MCF 10A (cell line): ENCODE data around the gene HPN. TPM values are rescaled to one million over a fixed set of nuclear protein-coding genes. Genes with fewer than 3 reads are reported as not detected.
"Not testable (repeated sequence)": the region's sequence is repeated elsewhere in the genome, so short reads cannot be mapped to it uniquely, and the experiment has no call there.

Source experiments
- BruUV-seq: library from RNA; stranded (reverse); fragments of 400-500 nt; replicated peaks from 2 replicates; lab custom pipeline; 2021; lab: Mats Ljungman, UMichigan
- CTCF ChIA-PET: fragments of 300-600 bp; sonication (Branson Sonifier 250); formaldehyde crosslinking; extraction: SDS; loops from one replicate; lab custom pipeline; 2021; ENCODE audit warnings: antibody characterized with exemption, inconsistent platforms; lab: Yijun Ruan, JAX
- POLR2A ChIA-PET: fragments of 300-600, 350-650 bp; sonication (Branson Sonifier 250); formaldehyde crosslinking; extraction: SDS; loops from one replicate; lab custom pipeline; 2020; ENCODE audit warnings: antibody characterized with exemption, inconsistent platforms; lab: Yijun Ruan, JAX
- DNase-seq: peaks from one replicate; pipeline ENCODE4 v3.0.0-alpha.2; 2018; ENCODE audit not compliant: unreplicated experiment
- H3K27ac Mint-ChIP-seq: one replicate; pipeline ENCODE4 v1.8.0; 2022; ENCODE audit warnings: mild to moderate bottlenecking, low read depth, mixed read lengths; ENCODE audit not compliant: unreplicated experiment
- H3K27me3 Mint-ChIP-seq: one replicate; pipeline ENCODE4 v1.8.0; 2022; ENCODE audit warnings: mixed read lengths; ENCODE audit not compliant: insufficient read depth, unreplicated experiment
- H3K36me3 Mint-ChIP-seq: one replicate; pipeline ENCODE4 v1.8.0; 2022; ENCODE audit warnings: mild to moderate bottlenecking, moderate library complexity, mixed read lengths; ENCODE audit not compliant: insufficient read depth, unreplicated experiment
- H3K4me1 Mint-ChIP-seq: one replicate; pipeline ENCODE4 v1.8.0; 2022; ENCODE audit warnings: mixed read lengths; ENCODE audit not compliant: insufficient read depth, unreplicated experiment
- H3K4me3 Mint-ChIP-seq: one replicate; pipeline ENCODE4 v1.8.0; 2022; ENCODE audit warnings: mild to moderate bottlenecking, moderate library complexity, mixed read lengths; ENCODE audit not compliant: unreplicated experiment
- H3K9me3 Mint-ChIP-seq: one replicate; pipeline ENCODE4 v1.8.0; 2022; ENCODE audit warnings: mixed read lengths; ENCODE audit not compliant: unreplicated experiment
- CTCF ChIP-seq: fragments of 200-600 bp; IDR thresholded peaks from one replicate; pipeline ENCODE4 v1.8.0; 2022; ENCODE audit warnings: antibody characterized with exemption, mild to moderate bottlenecking; ENCODE audit not compliant: unreplicated experiment
- intact Hi-C: fragments of 100-400 bp; cut with micrococcal nuclease; formaldehyde crosslinking; loops from 2 replicates; pipeline ENCODE4 v1.14.1; 2022
- total RNA-seq: library from RNA; stranded (reverse); gene quantifications from 2 replicates; pipeline ENCODE4 v1.2.3, GENCODE V29; 2022

Gene HPN
- total RNA-seq, 1 experiment from 2014 or later = not detected

GRCh38 chr19:35006342-35006998 is 35.1 kb upstream of the HPN start:
- Mint-ChIP-seq H3K4me1 (peaks cover 20% of the 10 kb centered on the region), H3K9me3 (no peaks in the 10 kb centered on the region), H3K27me3 (no peaks in the 10 kb centered on the region), H3K36me3 (peaks cover 32% of the 10 kb centered on the region), H3K4me3 (no peak overlapping the region), H3K27ac (no peak overlapping the region)
- no peak for TF ChIP-seq CTCF
- DNase-seq = peak; percentile 30
- POLR2A ChIA-PET = interaction anchor here (0.7 to 1.5 kb wide), 2 partner anchors 12 to 37 kb away, joined by 3 to 7 read pairs; no protein-coding TSS in a partner anchor
- no TSS peak for BruUV-seq
- intact Hi-C loops = no loop called here
- CTCF ChIA-PET = interaction anchor here (0.7 to 3.1 kb wide), 4 partner anchors 11 to 49 kb away, joined by 3 to 29 read pairs (median 4); no protein-coding TSS in a partner anchor

DNA sequence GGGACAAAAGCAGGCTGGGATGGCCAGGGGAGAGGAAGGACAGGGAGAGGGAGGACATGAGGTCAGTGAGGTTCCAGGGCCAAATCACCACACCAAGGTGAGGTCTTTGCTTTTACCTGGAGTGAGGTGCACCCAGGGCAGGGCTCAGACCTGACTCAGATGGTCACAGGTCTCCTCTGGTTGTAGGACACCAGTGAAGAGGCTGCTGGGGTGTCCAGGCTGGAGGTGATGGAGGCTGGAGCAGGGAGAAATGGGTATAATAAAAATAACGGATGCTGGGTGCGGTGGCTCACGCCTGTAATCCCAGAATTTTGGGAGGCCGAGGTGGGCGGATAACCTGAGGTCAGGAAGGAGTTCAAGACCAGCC is 34.5 kb upstream of the HPN start:
- DNase-seq = no peak

GRCh38 chr19:35007427-35007826 is 34.1 kb upstream of the HPN start:
- peaks cover 34% of the 10 kb centered on the region for H3K36me3 Mint-ChIP-seq
- H3K27me3 Mint-ChIP-seq, DNase-seq, BruUV-seq, H3K4me3 Mint-ChIP-seq, intact Hi-C loops, H3K9me3 Mint-ChIP-seq, H3K27ac Mint-ChIP-seq: not testable (repeated sequence)
- CTCF ChIA-PET = interaction anchor here (0.7 to 3.1 kb wide), 4 partner anchors 10 to 295 kb away, joined by 3 to 29 read pairs (median 4); partner anchors contain the start of gene ZNF792
- peaks cover 13% of the 10 kb centered on the region for H3K4me1 Mint-ChIP-seq
- POLR2A ChIA-PET = interaction anchor here (0.7 to 1.7 kb wide), 3 partner anchors 10 to 59 kb away, joined by 3 to 6 read pairs (median 3); no protein-coding TSS in a partner anchor

More for the DNA sequence above, 34.5 kb upstream of the HPN start:
- Mint-ChIP-seq H3K27ac (no peak overlapping the region), H3K9me3 (no peaks in the 10 kb centered on the region), H3K27me3 (no peaks in the 10 kb centered on the region), H3K36me3 (peaks cover 32% of the 10 kb centered on the region), H3K4me3 (no peak overlapping the region), H3K4me1 (peaks cover 17% of the 10 kb centered on the region)
- CTCF ChIA-PET = interaction anchor here (0.7 to 3.1 kb wide), 5 partner anchors 11 to 294 kb away, joined by 3 to 29 read pairs (median 4); no protein-coding TSS in a partner anchor
- POLR2A ChIA-PET = interaction anchor here (1.5 kb wide), 1 partner anchor 36 kb away, joined by 3 read pairs; no protein-coding TSS in a partner anchor
- intact Hi-C loops = no loop called here
- no TSS peak for BruUV-seq
- no peak for TF ChIP-seq CTCF

GRCh38 chr19:35008891-35009341 is 32.6 kb upstream of the HPN start:
- BruUV-seq = no TSS peak
- no peak overlapping the region for H3K27ac Mint-ChIP-seq
- no peak for TF ChIP-seq CTCF

More at GRCh38 chr19:35008891-35009341, 32.6 kb upstream of the HPN start:
- intact Hi-C loops = no loop called here
- Mint-ChIP-seq H3K36me3 (peaks cover 44% of the 10 kb centered on the region), H3K9me3 (no peaks in the 10 kb centered on the region), H3K4me3 (no peak overlapping the region), H3K27me3 (no peaks in the 10 kb centered on the region), H3K4me1 (peaks cover 6% of the 10 kb centered on the region)
- POLR2A ChIA-PET = interaction anchor here (1.7 kb wide), 1 partner anchor 8 kb away, joined by 6 read pairs; no protein-coding TSS in a partner anchor
- no peak for DNase-seq
- CTCF ChIA-PET = interaction anchor here (1.0 to 1.8 kb wide), 2 partner anchors 35 to 36 kb away, joined by 3 to 5 read pairs; no protein-coding TSS in a partner anchor
